Skeletal muscle tissue (tissue), 4 donors: ENCODE measurements around the gene TET3. TPM values are rescaled to one million over a fixed set of nuclear protein-coding genes. Genes with fewer than 3 reads are reported as not detected.

Source experiments
- H3K27ac ChIP-seq: one replicate; pipeline ENCODE4 v1.7.0; 2013; ENCODE audit warnings: mild to moderate bottlenecking, low read depth, low read length, inconsistent platforms
- H3K27me3 ChIP-seq, 3 donors: one replicate each; pipeline ENCODE4 v1.7.0; 2013; ENCODE audit warnings: low read length in 3 of 3; ENCODE audit not compliant: control insufficient read depth in 3 of 3, insufficient read depth in 3 of 3
- H3K36me3 ChIP-seq, 3 donors: one replicate each; pipeline ENCODE4 v1.7.0; 2013; ENCODE audit warnings: low read length in 3 of 3; ENCODE audit not compliant: control insufficient read depth in 3 of 3, insufficient read depth in 3 of 3
- H3K4me1 ChIP-seq, 3 donors: one replicate each; pipeline ENCODE4 v1.7.0; 2013; ENCODE audit warnings: low read length in 3 of 3, mild to moderate bottlenecking in 3 of 3; ENCODE audit not compliant: control insufficient read depth in 3 of 3, insufficient read depth in 3 of 3
- H3K4me3 ChIP-seq, 3 donors: one replicate each; pipeline ENCODE4 v1.7.0; 2013; ENCODE audit warnings: low read length in 3 of 3
- H3K9ac ChIP-seq, 3 donors: one replicate each; pipeline ENCODE4 v1.7.0; 2013; ENCODE audit warnings: low read length in 3 of 3, mild to moderate bottlenecking in 3 of 3, moderate library complexity in 2 of 3, low read depth in 1 of 3
- H3K9me3 ChIP-seq, 3 donors: one replicate each; pipeline ENCODE4 v1.7.0; 2013; ENCODE audit warnings: low read length in 3 of 3; ENCODE audit not compliant: control insufficient read depth in 3 of 3
- total RNA-seq: library from RNA; depleted of rRNA; stranded (reverse); fragments of >200 nt; gene quantifications from one replicate; pipeline ENCODE4 v1.2.3, GENCODE V29; 2014
- donor health status: Osteomylitis.

TET3 gene
- total RNA-seq, 1 donor from 2014 or later: 6.8 TPM

DNA sequence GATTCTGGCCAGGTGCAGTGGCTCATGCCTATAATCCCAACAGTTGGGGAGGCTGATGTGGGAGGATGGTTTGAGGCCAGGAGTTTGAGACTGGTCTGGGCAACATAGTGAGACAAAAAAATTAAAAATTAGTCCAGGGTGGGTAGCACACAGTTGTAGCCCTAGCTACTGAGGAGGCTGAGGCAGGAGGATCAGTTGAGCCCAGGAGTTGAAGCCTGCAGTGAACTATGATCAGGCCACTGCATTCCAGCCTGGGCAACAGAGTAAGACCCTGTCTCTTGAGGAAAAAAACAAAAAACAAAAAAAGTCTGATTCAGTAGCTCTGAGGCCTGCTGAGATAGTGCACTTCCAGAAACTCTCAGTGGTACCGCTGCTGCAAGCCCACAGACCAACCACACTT is 7.9 kb upstream of the TET3 start:
- H3K9ac ChIP-seq: no peak overlapping the region
- no peaks in the 10 kb centered on the region for H3K36me3 ChIP-seq
- peaks cover 13 to 14% (median 13%) of the 10 kb centered on the region in 3 donors for H3K4me1 ChIP-seq
- no peak overlapping the region for H3K27ac ChIP-seq
- peaks cover 0 to 2% (median 0%) of the 10 kb centered on the region in 3 donors for H3K27me3 ChIP-seq
- H3K9me3 ChIP-seq: no peaks in the 10 kb centered on the region
- H3K4me3 ChIP-seq: no peak overlapping the region

DNA sequence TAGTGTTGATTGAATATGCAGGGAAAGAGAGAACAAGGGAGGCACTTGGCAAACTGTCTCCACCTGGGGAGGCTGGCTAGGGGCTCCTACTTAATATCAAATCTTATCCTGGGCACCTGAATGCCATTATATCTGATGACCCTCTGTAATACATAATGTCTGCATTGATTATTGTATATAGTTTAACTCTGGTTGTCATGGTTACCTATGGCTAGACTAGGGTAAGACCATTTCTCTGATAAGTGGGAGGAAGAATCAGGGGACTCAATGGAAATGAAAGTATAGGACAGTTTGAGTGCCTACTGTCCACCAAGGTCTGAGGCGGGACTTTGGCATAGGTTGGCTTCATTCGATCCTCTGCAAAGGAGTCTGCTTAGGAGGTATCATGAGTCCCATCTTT is 7.2 kb upstream of the TET3 start:
- H3K36me3 ChIP-seq: no peaks in the 10 kb centered on the region
- peaks cover 15 to 19% (median 18%) of the 10 kb centered on the region in 3 donors for H3K4me1 ChIP-seq

DNA sequence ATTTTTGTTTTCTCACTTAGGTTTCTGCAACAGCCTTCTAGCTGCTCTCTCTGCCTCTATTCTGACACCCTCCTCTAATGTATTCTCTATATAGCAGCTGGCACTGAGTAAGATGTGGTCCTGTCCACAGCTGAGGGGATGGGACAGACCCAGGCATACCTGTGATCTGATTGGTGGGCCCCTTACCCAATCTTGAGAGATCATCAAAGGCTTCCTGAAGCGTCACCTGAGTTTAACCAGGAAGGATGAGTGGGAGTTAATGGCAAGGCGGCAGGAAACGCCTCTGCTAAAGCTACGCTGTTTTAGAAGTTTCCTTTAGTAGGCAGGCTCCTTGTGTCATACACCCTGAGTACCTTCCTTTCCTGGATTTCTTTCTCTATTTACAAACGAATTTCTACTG is 5.7 kb upstream of the TET3 start:
- H3K9ac ChIP-seq: no peak overlapping the region

More for the DNA sequence above, 7.2 kb upstream of the TET3 start:
- Histone ChIP-seq H3K27ac (no peak overlapping the region), H3K9ac (no peak overlapping the region), H3K9me3 (no peaks in the 10 kb centered on the region), H3K27me3 (peaks cover 0 to 2% (median 0%) of the 10 kb centered on the region in 3 donors), H3K4me3 (no peak overlapping the region)

DNA sequence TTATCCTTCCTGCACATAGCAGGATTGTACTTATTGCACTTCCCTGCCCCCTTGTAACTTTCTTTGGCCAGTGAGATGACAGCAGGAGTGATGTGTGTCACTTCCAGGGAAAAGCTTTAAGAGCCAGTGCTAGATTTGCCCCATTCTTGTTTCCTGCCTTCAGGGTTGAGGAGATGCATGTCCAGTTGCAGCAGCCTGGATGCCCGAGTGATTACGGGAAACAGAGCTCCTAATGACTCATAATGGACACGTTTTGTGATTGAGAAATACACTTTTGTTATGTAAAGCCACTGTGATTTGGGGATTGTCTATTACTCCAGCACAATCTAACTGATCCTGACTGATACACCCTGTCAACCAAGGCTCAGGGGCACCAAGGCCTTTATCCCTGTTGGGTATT is 5.0 kb upstream of the TET3 start:
- Histone ChIP-seq H3K27ac (no peak overlapping the region), H3K4me1 (peaks cover 28 to 33% (median 33%) of the 10 kb centered on the region in 3 donors), H3K9me3 (no peaks in the 10 kb centered on the region), H3K36me3 (no peaks in the 10 kb centered on the region), H3K4me3 (no peak overlapping the region), H3K27me3 (peaks cover 0 to 2% (median 0%) of the 10 kb centered on the region in 3 donors), H3K9ac (no peak overlapping the region)

More for the DNA sequence above, 5.7 kb upstream of the TET3 start:
- Histone ChIP-seq H3K4me1 (peaks cover 24 to 30% (median 28%) of the 10 kb centered on the region in 3 donors), H3K27ac (no peak overlapping the region), H3K36me3 (no peaks in the 10 kb centered on the region), H3K9me3 (no peaks in the 10 kb centered on the region), H3K4me3 (no peak overlapping the region), H3K27me3 (peaks cover 0 to 2% (median 0%) of the 10 kb centered on the region in 3 donors)

DNA sequence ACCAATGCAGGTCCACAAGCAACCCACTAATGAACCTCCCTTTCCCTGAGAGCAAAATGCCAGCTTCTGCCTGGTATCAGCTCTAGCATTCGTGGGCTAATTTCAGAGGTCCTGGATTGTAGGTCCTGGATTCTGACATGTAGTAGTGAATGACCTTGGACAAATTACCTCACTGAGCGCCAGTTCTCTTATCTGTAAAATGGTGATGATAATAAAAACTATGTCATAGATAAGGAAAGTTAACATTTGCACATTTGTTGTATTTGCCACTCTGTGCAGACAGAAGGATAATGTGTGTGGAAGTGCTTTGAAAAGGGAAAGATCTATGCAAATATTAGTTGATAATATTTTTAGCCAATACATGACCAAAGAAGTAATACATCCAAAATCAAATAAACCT is 4.1 kb upstream of the TET3 start:
- H3K4me3 ChIP-seq: no peak overlapping the region
- no peak overlapping the region for H3K9ac ChIP-seq
- no peaks in the 10 kb centered on the region for H3K9me3 ChIP-seq
- H3K4me1 ChIP-seq: peaks cover 28 to 34% (median 33%) of the 10 kb centered on the region in 3 donors
- H3K27me3 ChIP-seq: peaks cover 0 to 2% (median 0%) of the 10 kb centered on the region in 3 donors
- H3K36me3 ChIP-seq: no peaks in the 10 kb centered on the region
- H3K27ac ChIP-seq: no peak overlapping the region

GRCh38 chr2:73981081-73982001 is 3.4 kb upstream of the TET3 start:
- Histone ChIP-seq H3K9ac (peak overlapping the region; percentile 2 to 69 (median 5)), H3K9me3 (no peaks in the 10 kb centered on the region), H3K36me3 (peaks cover 0 to under 1% (median 0%) of the 10 kb centered on the region in 3 donors), H3K4me3 (peak overlapping the region; percentile 46 to 80 (median 75)), H3K27ac (no peak overlapping the region), H3K27me3 (peaks cover 0 to 2% (median 0%) of the 10 kb centered on the region in 3 donors), H3K4me1 (peaks cover 35 to 42% (median 38%) of the 10 kb centered on the region in 3 donors)

- Histone ChIP-seq H3K4me1 (peaks cover 38 to 50% (median 42%) of the 10 kb centered on the region in 3 donors), H3K27me3 (no peaks in the 10 kb centered on the region), H3K36me3 (peaks cover 0 to 3% (median 0%) of the 10 kb centered on the region in 3 donors), H3K9ac (no peak overlapping the region), H3K4me3 (peak overlapping the region in 1 of 3 donors; percentile 46), H3K27ac (no peak overlapping the region), H3K9me3 (no peaks in the 10 kb centered on the region)
Measured at GRCh38 chr2:73982140-73982617, 2.5 kb upstream of the TET3 start.

DNA sequence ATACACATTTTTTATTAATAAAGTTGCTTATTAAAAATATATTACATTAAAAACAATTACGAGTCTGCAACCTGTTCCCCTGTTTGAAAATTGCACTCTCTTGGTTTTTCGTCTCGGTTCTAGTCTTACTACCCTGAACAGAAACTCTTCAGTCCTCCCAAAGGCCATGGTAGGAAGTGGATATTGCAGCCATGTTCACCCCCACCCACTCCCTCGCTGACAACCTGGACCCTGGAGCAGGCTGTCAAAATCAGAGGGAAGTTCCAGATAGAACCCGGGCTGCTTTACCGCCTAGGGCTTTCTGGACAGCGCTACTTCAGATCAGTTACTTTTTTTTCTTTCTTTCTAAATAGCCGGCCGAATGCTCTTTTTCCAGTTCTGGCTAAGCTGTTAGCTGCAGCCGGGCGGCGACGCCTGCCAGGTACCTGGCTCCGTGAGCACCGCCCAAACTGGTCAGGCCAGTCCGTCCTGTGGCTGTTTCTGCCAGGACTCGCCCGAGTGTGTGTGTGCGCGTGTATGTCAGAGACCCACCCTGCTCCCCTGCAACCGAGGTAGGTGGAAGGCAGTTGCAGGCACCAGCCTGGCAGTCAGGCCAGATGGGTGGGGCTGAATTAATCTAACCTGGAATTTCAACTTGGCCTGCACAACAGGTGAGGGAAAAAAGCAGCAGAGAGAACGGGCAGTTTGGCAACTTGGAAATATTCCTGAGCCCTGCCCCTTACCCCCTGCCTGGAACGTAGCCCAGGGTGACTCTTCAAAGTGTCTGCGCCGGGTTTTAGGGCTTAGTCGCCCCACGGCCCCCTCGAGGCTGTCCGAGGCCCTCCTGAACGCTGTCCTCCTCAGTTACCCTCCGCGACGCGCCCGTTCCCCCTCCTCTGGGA is 1.1 kb upstream of the TET3 start:
- Histone ChIP-seq H3K27ac (no peak overlapping the region), H3K27me3 (no peaks in the 10 kb centered on the region), H3K36me3 (peaks cover 0 to 3% (median 0%) of the 10 kb centered on the region in 3 donors), H3K9ac (peak overlapping the region in 2 of 3 donors; percentile 35 to 76), H3K9me3 (no peaks in the 10 kb centered on the region), H3K4me3 (peak overlapping the region; percentile 59 to 66 (median 64)), H3K4me1 (peaks cover 51 to 64% (median 54%) of the 10 kb centered on the region in 3 donors)

DNA sequence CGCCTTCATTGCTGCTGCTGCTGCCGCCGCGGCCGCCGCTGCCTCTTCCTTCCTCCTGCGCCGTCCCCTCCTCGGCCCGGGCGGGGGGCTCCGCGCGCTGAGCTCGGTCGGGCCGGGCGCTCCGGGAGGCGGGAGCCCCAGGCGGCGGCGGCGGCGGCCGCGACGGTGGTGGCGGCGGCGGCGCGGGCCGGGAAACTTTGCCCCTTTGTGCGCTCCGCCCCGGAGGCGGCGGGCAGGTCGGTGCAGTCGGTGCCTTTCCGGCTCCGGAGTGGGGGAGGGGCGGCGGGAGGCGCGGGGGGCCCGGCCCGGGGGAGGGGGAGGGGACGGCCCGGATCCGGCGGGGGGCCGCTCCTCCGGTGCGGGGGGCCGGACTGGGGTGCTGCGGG is 205 bp downstream of the TET3 start:
- Histone ChIP-seq H3K4me1 (peaks cover 51 to 65% (median 52%) of the 10 kb centered on the region in 3 donors), H3K9ac (peak overlapping the region in 1 of 3 donors; percentile 76), H3K27me3 (no peaks in the 10 kb centered on the region), H3K4me3 (peak overlapping the region in 1 of 3 donors; percentile 41), H3K36me3 (peaks cover 0 to 3% (median 0%) of the 10 kb centered on the region in 3 donors), H3K27ac (no peak overlapping the region), H3K9me3 (no peaks in the 10 kb centered on the region)
